Right atrium auricular region (tissue), 2 donors: ENCODE results near the gene INA. TPM values are rescaled to one million over a fixed set of nuclear protein-coding genes. Genes with fewer than 3 reads are reported as not detected.

Experiments used
- DNase-seq: peaks from one replicate; pipeline ENCODE4 v3.0.0-alpha.2; 2019; ENCODE audit warnings: low spot score
- H3K27ac ChIP-seq, 2 donors: fragments of 200-600 bp; sonication (generic); 1 replicate in 1 of 2; 2 replicates in 1 of 2; pipeline ENCODE4 v1.5.1; 2016 to 2019
- H3K27me3 ChIP-seq, 2 donors: fragments of 200-600 bp; sonication (generic); one replicate each; pipeline versions ENCODE4 v1.5.1 to v1.6.0; 2017 to 2019
- H3K36me3 ChIP-seq: fragments of 200-600 bp; sonication (generic); one replicate; pipeline ENCODE4 v1.5.1; 2016
- H3K4me1 ChIP-seq, 2 donors: fragments of 200-600 bp; sonication (generic); one replicate each; pipeline versions ENCODE4 v1.5.1 to v1.6.0; 2017 to 2019
- H3K4me3 ChIP-seq, 2 donors: fragments of 200-600 bp; sonication (generic); 1 replicate in 1 of 2; 2 replicates in 1 of 2; pipeline ENCODE4 v1.5.1; 2017 to 2019; ENCODE audit warnings: mild to moderate bottlenecking in 1 of 2, moderate library complexity in 1 of 2
- H3K9me3 ChIP-seq, 2 donors: fragments of 200-600 bp; sonication (generic); one replicate each; pipeline ENCODE4 v1.5.1; 2019
- CTCF ChIP-seq, 2 donors: fragments of 200-600 bp; sonication (generic); IDR thresholded peaks; one replicate each; pipeline ENCODE4 v1.5.1; 2019; ENCODE audit warnings: antibody characterized with exemption in 2 of 2
- total RNA-seq, 2 donors: library from RNA; depleted of rRNA; stranded (reverse); fragments of >200 nt; gene quantifications; one replicate each; pipeline ENCODE4 v1.1.0, GENCODE V29; 2016

INA gene
- total RNA-seq = not detected

- peak within 1 kb of the TSS; percentile 6 to 40 for H3K4me3 ChIP-seq
- TF ChIP-seq CTCF (IDR thresholded peaks at IDR 0.05) = no peak
- H3K36me3 ChIP-seq = no peaks in the 10 kb centered on the region
- H3K9me3 ChIP-seq = no peaks in the 10 kb centered on the region
- no peak for DNase-seq
- peaks cover 0 to 18% of the 10 kb centered on the region in 2 donors for H3K4me1 ChIP-seq
- no peak within 1 kb of the TSS for H3K27ac ChIP-seq
- H3K27me3 ChIP-seq = peaks cover 12 to 24% of the 10 kb centered on the region in 2 donors
Measured at GRCh38 chr10:103276896-103277712, at the start of gene INA. Gene INA, plus strand, starts transcription at chr10:103277138. Its CDS starts 74 bp downstream, at chr10:103277212.

GRCh38 chr10:103227416-103227815 is 49.5 kb upstream of the INA start:
- Histone ChIP-seq H3K27me3 (no peaks in the 10 kb centered on the region), H3K4me1 (peaks cover 0 to 9% of the 10 kb centered on the region in 2 donors), H3K27ac (peak overlapping the region; percentile 54 to 90), H3K4me3 (no peak overlapping the region), H3K9me3 (peaks cover 6 to 24% of the 10 kb centered on the region in 2 donors), H3K36me3 (no peaks in the 10 kb centered on the region)
- TF ChIP-seq CTCF (IDR thresholded peaks at IDR 0.05) = no peak
- no peak for DNase-seq

- Histone ChIP-seq H3K4me3 (no peak overlapping the region), H3K27ac (peak overlapping the region; percentile 49 to 83), H3K9me3 (no peaks in the 10 kb centered on the region), H3K27me3 (no peaks in the 10 kb centered on the region), H3K4me1 (peaks cover 0 to 9% of the 10 kb centered on the region in 2 donors), H3K36me3 (no peaks in the 10 kb centered on the region)
- DNase-seq = peak; percentile 65
- TF ChIP-seq CTCF (IDR thresholded peaks at IDR 0.05) = no peak
Measured at GRCh38 chr10:103231047-103231551, 45.8 kb upstream of the INA start.

- Histone ChIP-seq H3K4me1 (peaks cover 0 to 9% of the 10 kb centered on the region in 2 donors), H3K9me3 (no peaks in the 10 kb centered on the region), H3K36me3 (no peaks in the 10 kb centered on the region), H3K27ac (peak overlapping the region; percentile 49 to 83), H3K27me3 (no peaks in the 10 kb centered on the region), H3K4me3 (no peak overlapping the region)
- no peak for TF ChIP-seq CTCF (IDR thresholded peaks at IDR 0.05)
- no peak for DNase-seq
Measured at GRCh38 chr10:103232131-103232673, 44.7 kb upstream of the INA start.

- Histone ChIP-seq H3K36me3 (no peaks in the 10 kb centered on the region), H3K27ac (peak overlapping the region in 1 of 2 donors; percentile 83), H3K4me3 (no peak overlapping the region), H3K27me3 (no peaks in the 10 kb centered on the region), H3K9me3 (no peaks in the 10 kb centered on the region), H3K4me1 (peaks cover 0 to 9% of the 10 kb centered on the region in 2 donors)
- TF ChIP-seq CTCF (IDR thresholded peaks at IDR 0.05) = no peak
- no peak for DNase-seq
Measured at GRCh38 chr10:103232772-103233488, 44.0 kb upstream of the INA start.
